SK-N-SH treated with all-trans-retinoic acid at 6 μM for 48 hours (cell line): Measurements from ENCODE around the gene APRT.

Experiments
- ATAC-seq: fragments of 200-7000 bp; cut with Tn5 transposase; 3 replicates; pipeline ENCODE4 v1.9.1; 2020; ENCODE audit warnings: mild to moderate bottlenecking, moderate library complexity
- ESRRG ChIP-seq: fragments of 250-450 bp; sonication (Bioruptor Pico); IDR thresholded peaks from 2 replicates; pipeline ENCODE4 v1.6.1; 2021; ENCODE audit warnings: mild to moderate bottlenecking
- ISL1 ChIP-seq: fragments of 250-450 bp; sonication (Bioruptor Pico); IDR thresholded peaks from 2 replicates; pipeline ENCODE4 v2.1.2; 2022; ENCODE audit warnings: mild to moderate bottlenecking, moderate library complexity
- OSR1 ChIP-seq: fragments of 250-450 bp; sonication (Bioruptor Pico); IDR thresholded peaks from 2 replicates; pipeline ENCODE4 v1.8.0; 2022; ENCODE audit warnings: moderate library complexity, mild to moderate bottlenecking, inconsistent platforms
- PPARA ChIP-seq: fragments of 250-450 bp; sonication (Bioruptor Pico); IDR thresholded peaks from 2 replicates; pipeline ENCODE4 v1.5.0; 2020; ENCODE audit warnings: mild to moderate bottlenecking, borderline replicate concordance
- RARB ChIP-seq: fragments of 250-450 bp; sonication (Bioruptor Pico); IDR thresholded peaks from 2 replicates; pipeline ENCODE4 v1.8.0; 2021; ENCODE audit warnings: mild to moderate bottlenecking, moderate library complexity
- SNAI2 ChIP-seq: fragments of 250-450 bp; sonication (Bioruptor Pico); IDR thresholded peaks from 2 replicates; pipeline ENCODE4 v1.5.0; 2020; ENCODE audit warnings: mild to moderate bottlenecking, moderate library complexity
- TCF4 ChIP-seq: fragments of 250-450 bp; sonication (Bioruptor Pico); IDR thresholded peaks from 2 replicates; pipeline ENCODE4 v1.8.0; 2021; ENCODE audit warnings: mild to moderate bottlenecking, moderate library complexity, borderline replicate concordance
- TOX ChIP-seq: fragments of 250-450 bp; sonication (Bioruptor Pico); IDR thresholded peaks from 2 replicates; pipeline ENCODE4 v1.8.0; 2021; ENCODE audit warnings: mild to moderate bottlenecking, moderate library complexity, borderline replicate concordance
- ZC3H10 ChIP-seq: fragments of 250-450 bp; sonication (Bioruptor Pico); IDR thresholded peaks from 2 replicates; pipeline ENCODE4 v1.5.1; 2021; ENCODE audit warnings: mild to moderate bottlenecking, moderate library complexity
- ZFP3 ChIP-seq: fragments of 250-450 bp; sonication (Bioruptor Pico); IDR thresholded peaks from 2 replicates; pipeline ENCODE4 v1.5.0; 2020; ENCODE audit warnings: mild to moderate bottlenecking, moderate library complexity
- ZFP30 ChIP-seq: fragments of 450-650 bp; formaldehyde crosslinking; IDR thresholded peaks from 2 replicates; pipeline ENCODE4 v1.5.0; 2022; ENCODE audit warnings: mild to moderate bottlenecking, moderate library complexity
- ZNF565 ChIP-seq: fragments of 450-650 bp; formaldehyde crosslinking; conservative IDR thresholded peaks from 2 replicates; pipeline ENCODE4 v1.5.0; 2020; ENCODE audit warnings: low read depth, mild to moderate bottlenecking, moderate library complexity
- ZNF70 ChIP-seq: fragments of 450-650 bp; formaldehyde crosslinking; IDR thresholded peaks from 2 replicates; pipeline ENCODE4 v1.5.0; 2020; ENCODE audit warnings: mild to moderate bottlenecking, moderate library complexity
- ZNF8 ChIP-seq: fragments of 450-650 bp; formaldehyde crosslinking; IDR thresholded peaks from 2 replicates; pipeline ENCODE4 v1.5.0; 2020; ENCODE audit warnings: mild to moderate bottlenecking, moderate library complexity
- TF ChIP-seq, protein P1 (sequence below): fragments of 250-450 bp; sonication (Bioruptor Pico); IDR thresholded peaks from 2 replicates; pipeline ENCODE4 v1.5.1; 2021; ENCODE audit warnings: mild to moderate bottlenecking, moderate library complexity
- TF ChIP-seq, protein P2 (sequence below): fragments of 250-450 bp; sonication (Bioruptor Pico); IDR thresholded peaks from 2 replicates; pipeline ENCODE4 v1.5.1; 2020; ENCODE audit warnings: low read depth, mild to moderate bottlenecking, moderate library complexity
- TF ChIP-seq, protein P3 (sequence below): fragments of 250-450 bp; sonication (Bioruptor Pico); IDR thresholded peaks from 2 replicates; pipeline ENCODE4 v1.8.0; 2021; ENCODE audit warnings: low read depth, mild to moderate bottlenecking, moderate library complexity, borderline replicate concordance
- TF ChIP-seq, protein P4 (sequence below): fragments of 250-450 bp; sonication (Bioruptor Pico); IDR thresholded peaks from 2 replicates; pipeline ENCODE4 v1.5.0; 2020; ENCODE audit warnings: mild to moderate bottlenecking, moderate library complexity
- TF ChIP-seq, protein P5 (sequence below): fragments of 250-450 bp; sonication (Bioruptor Pico); IDR thresholded peaks from 2 replicates; pipeline ENCODE4 v1.8.0; 2020; ENCODE audit warnings: mild to moderate bottlenecking, moderate library complexity, borderline replicate concordance

Gene APRT

DNA sequence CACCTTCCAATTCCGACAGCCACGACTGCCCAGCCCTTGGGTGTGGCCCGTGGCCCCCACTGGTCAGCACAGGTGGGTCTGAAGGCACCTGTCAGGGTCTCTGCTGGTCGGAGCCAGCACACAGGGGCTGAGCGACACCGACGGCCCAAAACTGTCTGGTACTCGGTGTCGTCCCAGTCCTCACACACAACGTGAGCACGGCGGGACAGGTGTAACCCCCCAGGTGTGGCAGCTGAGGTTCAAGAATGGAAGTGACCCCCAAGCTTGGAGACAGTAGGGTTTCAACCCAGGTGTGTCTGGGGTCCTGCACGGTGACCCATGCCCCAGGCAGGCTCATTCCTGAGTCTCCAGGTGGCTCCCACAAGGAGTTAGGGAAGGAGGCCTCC is 44.0 kb upstream of the APRT start:
- TF ChIP-seq, protein P1, sequence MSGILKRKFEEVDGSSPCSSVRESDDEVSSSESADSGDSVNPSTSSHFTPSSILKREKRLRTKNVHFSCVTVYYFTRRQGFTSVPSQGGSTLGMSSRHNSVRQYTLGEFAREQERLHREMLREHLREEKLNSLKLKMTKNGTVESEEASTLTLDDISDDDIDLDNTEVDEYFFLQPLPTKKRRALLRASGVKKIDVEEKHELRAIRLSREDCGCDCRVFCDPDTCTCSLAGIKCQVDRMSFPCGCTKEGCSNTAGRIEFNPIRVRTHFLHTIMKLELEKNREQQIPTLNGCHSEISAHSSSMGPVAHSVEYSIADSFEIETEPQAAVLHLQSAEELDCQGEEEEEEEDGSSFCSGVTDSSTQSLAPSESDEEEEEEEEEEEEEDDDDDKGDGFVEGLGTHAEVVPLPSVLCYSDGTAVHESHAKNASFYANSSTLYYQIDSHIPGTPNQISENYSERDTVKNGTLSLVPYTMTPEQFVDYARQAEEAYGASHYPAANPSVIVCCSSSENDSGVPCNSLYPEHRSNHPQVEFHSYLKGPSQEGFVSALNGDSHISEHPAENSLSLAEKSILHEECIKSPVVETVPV (CRISPR knock-in tag): no peak
- TF ChIP-seq ESRRG (no peak), ZC3H10 (no peak), SNAI2 (no peak)
- ATAC-seq: no peak

DNA sequence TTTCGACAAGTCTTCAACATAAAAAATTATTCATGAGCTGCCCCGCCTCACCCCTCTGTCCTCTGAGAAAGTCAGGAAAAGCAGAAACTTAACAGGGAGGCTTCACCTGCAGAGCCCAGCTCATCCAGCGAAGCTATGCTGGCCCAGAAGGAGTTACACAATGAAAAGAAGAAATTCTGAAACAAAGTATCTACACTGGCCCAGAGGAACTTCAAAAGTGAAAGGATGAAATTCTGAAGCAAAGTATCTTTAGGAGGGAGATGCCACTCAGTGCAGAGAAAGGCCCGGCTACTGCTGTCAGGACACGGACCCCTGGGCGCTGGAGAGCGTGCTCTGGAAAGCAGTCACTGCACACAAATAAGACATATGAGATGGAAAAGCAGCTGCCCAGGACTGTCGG is 43.4 kb upstream of the APRT start:
- ATAC-seq: no peak
- TF ChIP-seq TOX (CRISPR knock-in tag) (no peak), ZC3H10 (no peak), SNAI2 (no peak), ZFP30 (CRISPR knock-in tag) (no peak), TCF4 (no peak), ZNF70 (CRISPR knock-in tag) (no peak), PPARA (CRISPR knock-in tag) (no peak), RARB (CRISPR knock-in tag) (no peak), OSR1 (no peak)
- TF ChIP-seq, protein P2, sequence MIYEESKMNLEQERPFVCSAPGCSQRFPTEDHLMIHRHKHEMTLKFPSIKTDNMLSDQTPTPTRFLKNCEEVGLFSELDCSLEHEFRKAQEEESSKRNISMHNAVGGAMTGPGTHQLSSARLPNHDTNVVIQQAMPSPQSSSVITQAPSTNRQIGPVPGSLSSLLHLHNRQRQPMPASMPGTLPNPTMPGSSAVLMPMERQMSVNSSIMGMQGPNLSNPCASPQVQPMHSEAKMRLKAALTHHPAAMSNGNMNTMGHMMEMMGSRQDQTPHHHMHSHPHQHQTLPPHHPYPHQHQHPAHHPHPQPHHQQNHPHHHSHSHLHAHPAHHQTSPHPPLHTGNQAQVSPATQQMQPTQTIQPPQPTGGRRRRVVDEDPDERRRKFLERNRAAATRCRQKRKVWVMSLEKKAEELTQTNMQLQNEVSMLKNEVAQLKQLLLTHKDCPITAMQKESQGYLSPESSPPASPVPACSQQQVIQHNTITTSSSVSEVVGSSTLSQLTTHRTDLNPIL (CRISPR knock-in tag): no peak
- TF ChIP-seq, protein P3, sequence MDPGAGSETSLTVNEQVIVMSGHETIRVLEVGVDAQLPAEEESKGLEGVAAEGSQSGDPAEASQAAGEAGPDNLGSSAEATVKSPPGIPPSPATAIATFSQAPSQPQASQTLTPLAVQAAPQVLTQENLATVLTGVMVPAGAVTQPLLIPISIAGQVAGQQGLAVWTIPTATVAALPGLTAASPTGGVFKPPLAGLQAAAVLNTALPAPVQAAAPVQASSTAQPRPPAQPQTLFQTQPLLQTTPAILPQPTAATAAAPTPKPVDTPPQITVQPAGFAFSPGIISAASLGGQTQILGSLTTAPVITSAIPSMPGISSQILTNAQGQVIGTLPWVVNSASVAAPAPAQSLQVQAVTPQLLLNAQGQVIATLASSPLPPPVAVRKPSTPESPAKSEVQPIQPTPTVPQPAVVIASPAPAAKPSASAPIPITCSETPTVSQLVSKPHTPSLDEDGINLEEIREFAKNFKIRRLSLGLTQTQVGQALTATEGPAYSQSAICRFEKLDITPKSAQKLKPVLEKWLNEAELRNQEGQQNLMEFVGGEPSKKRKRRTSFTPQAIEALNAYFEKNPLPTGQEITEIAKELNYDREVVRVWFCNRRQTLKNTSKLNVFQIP: no peak
- TF ChIP-seq, protein P4, sequence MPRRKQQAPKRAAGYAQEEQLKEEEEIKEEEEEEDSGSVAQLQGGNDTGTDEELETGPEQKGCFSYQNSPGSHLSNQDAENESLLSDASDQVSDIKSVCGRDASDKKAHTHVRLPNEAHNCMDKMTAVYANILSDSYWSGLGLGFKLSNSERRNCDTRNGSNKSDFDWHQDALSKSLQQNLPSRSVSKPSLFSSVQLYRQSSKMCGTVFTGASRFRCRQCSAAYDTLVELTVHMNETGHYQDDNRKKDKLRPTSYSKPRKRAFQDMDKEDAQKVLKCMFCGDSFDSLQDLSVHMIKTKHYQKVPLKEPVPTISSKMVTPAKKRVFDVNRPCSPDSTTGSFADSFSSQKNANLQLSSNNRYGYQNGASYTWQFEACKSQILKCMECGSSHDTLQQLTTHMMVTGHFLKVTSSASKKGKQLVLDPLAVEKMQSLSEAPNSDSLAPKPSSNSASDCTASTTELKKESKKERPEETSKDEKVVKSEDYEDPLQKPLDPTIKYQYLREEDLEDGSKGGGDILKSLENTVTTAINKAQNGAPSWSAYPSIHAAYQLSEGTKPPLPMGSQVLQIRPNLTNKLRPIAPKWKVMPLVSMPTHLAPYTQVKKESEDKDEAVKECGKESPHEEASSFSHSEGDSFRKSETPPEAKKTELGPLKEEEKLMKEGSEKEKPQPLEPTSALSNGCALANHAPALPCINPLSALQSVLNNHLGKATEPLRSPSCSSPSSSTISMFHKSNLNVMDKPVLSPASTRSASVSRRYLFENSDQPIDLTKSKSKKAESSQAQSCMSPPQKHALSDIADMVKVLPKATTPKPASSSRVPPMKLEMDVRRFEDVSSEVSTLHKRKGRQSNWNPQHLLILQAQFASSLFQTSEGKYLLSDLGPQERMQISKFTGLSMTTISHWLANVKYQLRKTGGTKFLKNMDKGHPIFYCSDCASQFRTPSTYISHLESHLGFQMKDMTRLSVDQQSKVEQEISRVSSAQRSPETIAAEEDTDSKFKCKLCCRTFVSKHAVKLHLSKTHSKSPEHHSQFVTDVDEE (CRISPR knock-in tag): no peak
- TF ChIP-seq, protein P5, sequence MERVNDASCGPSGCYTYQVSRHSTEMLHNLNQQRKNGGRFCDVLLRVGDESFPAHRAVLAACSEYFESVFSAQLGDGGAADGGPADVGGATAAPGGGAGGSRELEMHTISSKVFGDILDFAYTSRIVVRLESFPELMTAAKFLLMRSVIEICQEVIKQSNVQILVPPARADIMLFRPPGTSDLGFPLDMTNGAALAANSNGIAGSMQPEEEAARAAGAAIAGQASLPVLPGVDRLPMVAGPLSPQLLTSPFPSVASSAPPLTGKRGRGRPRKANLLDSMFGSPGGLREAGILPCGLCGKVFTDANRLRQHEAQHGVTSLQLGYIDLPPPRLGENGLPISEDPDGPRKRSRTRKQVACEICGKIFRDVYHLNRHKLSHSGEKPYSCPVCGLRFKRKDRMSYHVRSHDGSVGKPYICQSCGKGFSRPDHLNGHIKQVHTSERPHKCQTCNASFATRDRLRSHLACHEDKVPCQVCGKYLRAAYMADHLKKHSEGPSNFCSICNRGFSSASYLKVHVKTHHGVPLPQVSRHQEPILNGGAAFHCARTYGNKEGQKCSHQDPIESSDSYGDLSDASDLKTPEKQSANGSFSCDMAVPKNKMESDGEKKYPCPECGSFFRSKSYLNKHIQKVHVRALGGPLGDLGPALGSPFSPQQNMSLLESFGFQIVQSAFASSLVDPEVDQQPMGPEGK: no peak

DNA sequence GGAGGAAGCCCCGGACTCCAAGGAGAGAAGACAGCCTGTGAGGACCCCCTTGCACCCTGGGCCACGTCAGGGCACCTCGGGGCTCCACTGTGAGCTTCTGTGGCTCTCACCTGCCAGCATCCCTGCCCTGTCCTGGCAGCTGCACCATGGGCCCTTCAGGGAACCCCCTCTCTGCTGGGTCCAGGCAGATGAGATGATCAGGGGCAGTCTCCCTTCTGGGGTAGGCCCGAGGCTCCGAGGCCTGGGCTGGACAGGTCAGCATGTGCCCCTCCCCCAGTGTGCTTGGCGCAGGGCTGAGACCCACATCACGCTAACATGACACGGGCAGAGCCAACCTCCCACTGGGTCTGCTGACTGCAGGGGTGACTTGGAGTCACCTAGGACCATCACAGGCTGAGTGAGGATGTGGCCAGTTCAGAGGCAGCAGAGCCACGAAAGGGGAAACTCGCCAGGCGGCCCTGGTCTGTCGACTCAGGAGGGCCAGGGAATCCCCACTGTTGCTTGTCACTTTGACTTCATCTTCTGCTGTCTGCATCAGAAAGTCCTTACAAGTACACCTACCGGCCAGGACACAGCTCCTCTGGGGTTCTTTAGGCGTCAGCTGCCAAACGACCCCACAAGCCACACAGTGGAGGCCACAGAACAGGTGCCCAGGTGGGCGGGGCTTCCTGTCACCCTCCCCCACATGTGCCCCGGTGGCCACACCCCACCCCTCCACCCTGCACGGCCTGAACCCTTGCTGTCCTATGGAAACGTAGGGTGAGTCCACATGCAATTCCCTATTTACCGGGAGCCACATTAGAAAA is 42.8 kb upstream of the APRT start:
- ATAC-seq: no peak
- TF ChIP-seq, protein P4 (CRISPR knock-in tag): no peak
- no peak for TF ChIP-seq ZNF70 (CRISPR knock-in tag)
- no peak for TF ChIP-seq TOX (CRISPR knock-in tag)
- TF ChIP-seq ZFP3: no peak
- TF ChIP-seq, protein P1 (CRISPR knock-in tag): no peak
- TF ChIP-seq ZNF565 (CRISPR knock-in tag): no peak
- no peak for TF ChIP-seq ZNF8 (CRISPR knock-in tag)
- no peak for TF ChIP-seq RARB (CRISPR knock-in tag)
- TF ChIP-seq ISL1 (CRISPR knock-in tag): no peak
- no peak for TF ChIP-seq ZFP30 (CRISPR knock-in tag)
- no peak for TF ChIP-seq PPARA (CRISPR knock-in tag)
- TF ChIP-seq ZC3H10: no peak
